Left forelimb (tissue), 1 donor: ENCODE data around the gene ENTPD5.
"Not testable (repeated sequence)": the region's sequence is repeated elsewhere in the genome, so short reads cannot be mapped to it uniquely, and the experiment has no call there.

Experiments
- DNase-seq: peaks from one replicate; pipeline ENCODE4 v3.0.0-alpha.2; 2018; ENCODE audit warnings: low spot score

ENTPD5 gene

DNA sequence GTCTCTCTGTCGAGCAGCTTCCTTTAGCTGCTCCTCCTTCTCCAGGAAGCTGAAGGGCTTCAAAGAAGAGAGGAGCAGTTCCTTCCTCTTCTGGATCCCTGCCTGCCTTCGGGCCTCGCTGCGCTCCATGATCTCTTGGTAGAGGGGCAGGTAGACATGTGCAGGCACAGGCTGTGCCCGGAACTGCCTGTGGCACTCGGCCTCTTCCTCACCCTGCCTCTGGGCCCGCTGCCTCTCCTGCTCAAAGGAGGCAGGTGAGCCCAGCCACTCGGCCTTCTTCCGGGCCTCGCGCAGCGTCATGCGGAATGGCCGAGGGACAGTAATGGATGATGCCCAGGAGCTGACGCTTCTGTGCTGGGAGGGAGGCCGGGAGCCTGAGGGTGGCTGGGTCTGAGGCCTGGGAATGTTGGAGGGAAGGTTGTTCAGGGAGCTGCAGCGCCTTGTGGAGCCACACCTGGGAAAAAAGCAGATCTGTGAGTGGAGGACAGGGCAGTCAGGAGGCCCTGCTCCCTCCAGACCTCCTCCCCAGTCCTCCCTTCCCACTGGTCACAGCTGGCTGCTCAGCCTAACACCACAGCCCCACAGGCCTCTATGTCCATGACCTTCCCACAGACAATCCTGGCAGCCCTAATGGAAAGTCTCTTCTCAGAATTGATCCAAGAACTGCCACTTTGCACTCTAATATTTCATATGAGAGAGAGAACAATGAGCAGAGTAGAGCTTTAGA is 74.5 kb downstream of the ENTPD5 start:
- DNase-seq, result no peak

DNA sequence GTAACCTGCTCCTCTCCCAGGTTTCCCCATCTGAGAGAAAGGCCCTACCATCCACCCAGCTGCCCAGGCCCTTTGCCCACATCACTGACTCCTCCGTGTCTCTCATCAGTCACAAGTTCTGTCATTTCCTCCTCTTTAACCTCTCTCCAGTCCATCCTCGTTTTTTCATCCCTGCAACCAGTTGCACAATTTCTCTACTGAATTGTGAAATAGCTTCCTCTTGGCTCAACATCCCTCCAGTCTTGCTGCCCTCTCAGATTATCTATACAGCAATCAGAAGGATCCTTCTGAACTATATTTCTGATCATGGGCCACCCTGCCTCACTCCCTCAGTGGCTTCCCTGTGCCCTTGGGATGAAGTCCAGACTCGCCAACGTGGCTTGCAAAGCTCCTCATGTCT is 76.0 kb downstream of the ENTPD5 start:
- DNase-seq, result no peak

GRCh38 chr14:73942180-73942579 is 76.9 kb downstream of the ENTPD5 start:
- DNase-seq, result no peak

DNA sequence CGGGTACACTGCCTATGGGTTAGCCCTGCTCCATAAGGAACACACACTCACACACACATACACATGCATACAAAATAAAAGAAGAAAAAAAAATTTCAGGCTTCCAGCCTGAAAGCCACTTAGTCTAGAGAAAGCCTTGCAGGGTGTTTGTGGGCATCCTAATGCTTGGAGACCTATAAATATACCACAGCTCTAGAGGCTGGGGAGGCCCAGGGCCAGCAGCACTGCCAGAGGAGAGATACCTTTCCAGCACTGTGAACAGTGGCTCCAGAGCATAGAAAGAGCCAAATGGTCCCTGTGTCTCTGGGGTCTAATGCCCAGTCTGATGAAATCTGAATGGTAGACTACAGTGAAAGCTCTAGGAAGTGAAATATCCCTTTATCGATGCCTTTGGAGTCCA is 82.1 kb downstream of the ENTPD5 start:
- no peak for DNase-seq

- no peak for DNase-seq
Measured at GRCh38 chr14:73936548-73936947, 82.5 kb downstream of the ENTPD5 start.

DNA sequence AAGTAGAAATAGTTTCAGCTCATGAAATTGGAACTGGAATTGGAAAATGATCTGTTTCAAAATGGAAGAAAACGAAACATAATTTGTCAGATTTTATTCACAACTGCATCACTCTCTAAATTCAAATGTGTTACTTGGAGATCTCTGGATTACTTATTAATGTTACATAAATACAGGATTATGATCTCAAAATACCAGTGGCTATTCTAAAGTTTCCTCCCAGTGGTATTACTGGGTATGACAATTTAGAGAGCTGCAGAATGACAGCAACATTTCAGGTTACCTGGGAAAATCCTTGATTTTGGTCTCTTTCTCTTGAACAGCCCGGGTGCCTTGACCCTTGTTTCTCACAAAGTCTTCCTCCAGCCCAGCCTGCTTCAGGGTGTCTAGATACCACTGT is 83.4 kb downstream of the ENTPD5 start:
- no peak for DNase-seq

- DNase-seq, result no peak
Measured at GRCh38 chr14:73924337-73924736, 94.8 kb downstream of the ENTPD5 start.

DNA sequence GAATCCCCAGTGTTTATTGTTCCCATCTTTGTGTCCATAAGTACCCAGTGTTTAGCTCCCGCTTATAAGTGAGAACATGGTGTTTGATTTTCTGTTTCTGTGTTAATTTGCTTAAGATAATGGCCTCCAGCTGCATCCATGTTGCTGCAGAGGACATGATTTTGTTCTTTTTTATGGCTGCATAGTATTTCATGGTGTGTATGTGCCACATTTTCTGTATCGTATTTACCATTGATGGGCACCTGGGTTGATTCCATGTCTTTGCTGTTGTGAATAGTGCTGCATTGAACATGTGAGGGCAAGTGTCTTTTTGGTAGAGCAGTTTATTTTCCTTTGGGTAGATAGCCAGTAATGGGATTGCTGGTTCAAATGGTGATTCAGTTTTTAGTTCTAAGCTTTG is 99.6 kb downstream of the ENTPD5 start:
- not testable (repeated sequence) for DNase-seq

GRCh38 chr14:73916324-73916723 is 102.8 kb downstream of the ENTPD5 start:
- DNase-seq, result no peak

DNA sequence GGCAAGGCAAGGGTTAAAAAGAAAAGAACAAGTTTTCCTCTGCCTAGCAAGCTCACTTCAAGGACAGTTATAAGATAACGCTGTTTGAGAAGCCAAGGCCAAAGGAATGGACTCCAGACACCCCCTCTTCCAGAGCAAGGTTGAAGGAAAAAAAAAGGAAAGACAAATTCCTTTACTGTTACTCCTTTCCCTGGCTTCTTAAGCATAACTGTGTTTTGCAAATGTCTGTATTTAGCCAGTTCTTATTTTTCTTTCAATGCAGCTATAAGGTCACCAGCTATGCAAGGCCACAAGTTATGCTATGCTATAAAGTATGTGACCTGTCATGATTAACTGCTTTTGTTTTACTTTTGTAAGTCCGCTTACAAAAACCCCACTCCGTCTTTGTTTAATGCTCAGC is 105.8 kb downstream of the ENTPD5 start:
- DNase-seq, result no peak

DNA sequence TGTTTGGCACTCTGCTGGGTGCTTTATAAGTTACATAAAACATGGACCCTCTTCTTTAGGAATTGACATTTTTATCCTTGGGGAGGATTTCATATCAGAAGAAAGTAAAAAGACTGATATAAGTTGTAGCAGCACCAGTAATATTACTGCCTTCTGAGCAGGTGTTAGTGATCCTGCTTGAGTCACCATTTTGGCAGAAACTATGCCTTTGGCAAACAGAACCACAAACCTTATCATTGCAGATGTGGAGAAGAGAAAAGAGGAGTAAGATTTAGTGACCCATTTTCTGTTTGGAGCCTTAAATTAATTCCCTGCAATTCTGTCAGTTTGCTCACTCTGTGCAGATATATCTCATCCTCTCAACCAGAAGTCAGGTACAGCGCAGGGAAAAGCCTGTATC is 109.4 kb downstream of the ENTPD5 start:
- no peak for DNase-seq
